HG02852 (cell line): ENCODE data around the gene POGZ.
A peak's percentile ranks its signal among the peaks of the same experiment; 100 is the strongest.
"Not testable (repeated sequence)": the region's sequence is repeated elsewhere in the genome, so short reads cannot be mapped to it uniquely, and the experiment has no call there.

ENCODE experiments used
- ATAC-seq: cut with Tn5 transposase; IDR thresholded peaks from one replicate; pipeline ENCODE4 v1.9.1; 2021; ENCODE audit warnings: mild to moderate bottlenecking, moderate library complexity; ENCODE audit not compliant: unreplicated experiment

POGZ gene

DNA sequence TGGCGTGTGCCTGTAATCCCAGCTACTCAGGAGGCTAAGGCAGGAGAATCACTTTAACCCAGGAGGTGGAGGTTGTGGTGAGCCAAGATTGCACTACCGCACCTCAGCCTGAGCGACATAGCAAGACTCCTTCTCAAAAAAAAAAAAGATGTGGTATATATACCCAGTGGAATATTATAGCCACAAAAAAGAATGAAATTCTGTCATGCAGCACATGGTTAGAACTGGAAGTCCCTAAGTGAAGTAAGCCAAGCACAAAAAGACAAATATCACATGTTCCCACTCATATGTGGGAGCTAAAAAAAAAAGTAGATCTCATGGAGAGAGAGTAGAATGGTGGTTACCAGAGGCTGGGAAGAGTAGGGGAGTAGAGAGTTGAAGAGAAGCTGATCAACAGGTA, 41.2 kb downstream of the POGZ start:
- ATAC-seq, result no peak

- ATAC-seq, result no peak
These were observed 43.1 kb downstream of the POGZ start for GRCh38 chr1:151416231-151416630.

DNA sequence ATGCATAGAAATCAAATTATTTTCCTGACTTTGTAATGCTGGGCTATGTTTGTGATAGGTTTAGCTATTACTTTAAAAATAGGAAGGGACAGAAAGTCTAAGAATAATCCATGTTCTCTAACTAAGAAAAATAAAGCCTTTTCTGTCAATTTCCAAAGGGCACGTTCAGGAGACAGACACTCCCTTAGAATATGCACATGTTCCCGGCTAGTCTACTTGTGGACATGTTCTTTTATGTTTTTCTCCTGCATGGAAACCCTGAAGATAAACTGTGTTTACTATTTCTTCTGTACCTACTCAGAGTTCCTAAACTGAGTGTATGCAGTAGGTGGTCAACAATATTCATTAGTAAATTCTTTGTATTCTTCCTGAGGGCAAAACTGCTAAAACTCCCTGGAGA, 47.4 kb downstream of the POGZ start:
- ATAC-seq, result no peak

- ATAC-seq, result no peak
These were observed 50.4 kb downstream of the POGZ start for GRCh38 chr1:151408891-151409290.

- no peak for ATAC-seq
These were observed 52.0 kb downstream of the POGZ start for GRCh38 chr1:151407304-151407703.

DNA sequence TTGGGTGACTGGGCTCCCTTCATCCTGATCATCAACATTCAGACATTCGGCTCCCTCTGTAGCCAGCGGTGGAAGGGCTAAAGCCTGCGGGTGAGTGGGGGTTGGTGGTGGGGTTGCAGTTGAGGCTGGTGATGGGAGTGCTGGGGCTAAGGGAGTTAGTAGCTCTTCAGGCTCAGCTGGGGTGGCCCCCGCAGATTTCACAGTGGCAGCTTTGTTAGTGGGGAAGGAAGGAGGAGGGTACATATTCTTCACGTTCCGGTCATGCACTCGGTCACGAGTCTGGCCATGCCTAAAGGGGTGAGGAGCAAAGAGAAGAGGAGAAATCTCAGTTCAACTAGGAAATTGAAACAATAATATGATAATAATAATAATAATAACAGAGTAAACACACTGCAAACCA, 53.1 kb downstream of the POGZ start:
- ATAC-seq, result no peak

- ATAC-seq, result no peak
These were observed 53.9 kb downstream of the POGZ start for GRCh38 chr1:151405187-151405951.

- ATAC-seq, result no peak
These were observed 55.7 kb downstream of the POGZ start for GRCh38 chr1:151403612-151404011.

DNA sequence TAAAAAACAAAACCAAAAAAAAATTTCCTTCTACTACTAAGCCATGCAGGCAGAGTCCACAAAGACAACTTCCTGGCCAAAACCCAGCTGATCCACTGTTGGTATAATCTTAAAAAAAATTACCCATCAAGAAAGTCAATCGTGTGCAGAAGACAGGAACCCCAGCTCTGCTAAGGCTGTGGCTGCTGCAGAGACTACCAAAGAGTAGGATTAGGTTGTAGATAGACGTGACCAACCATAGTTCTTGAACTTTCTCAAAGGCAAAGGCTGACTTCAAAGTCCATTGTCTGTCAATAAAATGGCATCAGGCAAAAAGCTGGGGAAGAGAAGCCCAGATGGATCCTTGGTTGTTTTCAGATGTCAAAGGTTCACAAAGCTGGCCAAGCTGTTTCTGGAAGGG, 56.5 kb downstream of the POGZ start:
- ATAC-seq, result no peak

DNA sequence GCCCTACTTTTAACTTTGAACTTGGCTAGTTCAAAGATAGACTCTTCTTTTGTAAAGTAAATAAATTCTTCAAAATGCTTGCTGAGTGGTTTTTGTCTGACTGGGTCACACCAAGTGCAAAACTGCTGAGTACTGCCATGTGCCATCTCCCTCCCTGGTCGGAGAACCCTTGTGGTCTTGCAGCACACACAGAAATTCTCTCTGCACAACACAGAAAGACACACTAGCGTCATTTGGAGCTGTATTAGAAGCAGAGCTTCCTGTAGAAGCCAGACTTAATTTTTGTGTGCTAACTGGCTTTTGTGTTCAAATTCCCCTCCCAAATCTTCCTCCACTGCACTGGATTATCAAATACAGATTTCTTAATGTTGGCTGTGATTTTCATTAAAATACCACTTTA, 57.4 kb downstream of the POGZ start:
- no peak for ATAC-seq

DNA sequence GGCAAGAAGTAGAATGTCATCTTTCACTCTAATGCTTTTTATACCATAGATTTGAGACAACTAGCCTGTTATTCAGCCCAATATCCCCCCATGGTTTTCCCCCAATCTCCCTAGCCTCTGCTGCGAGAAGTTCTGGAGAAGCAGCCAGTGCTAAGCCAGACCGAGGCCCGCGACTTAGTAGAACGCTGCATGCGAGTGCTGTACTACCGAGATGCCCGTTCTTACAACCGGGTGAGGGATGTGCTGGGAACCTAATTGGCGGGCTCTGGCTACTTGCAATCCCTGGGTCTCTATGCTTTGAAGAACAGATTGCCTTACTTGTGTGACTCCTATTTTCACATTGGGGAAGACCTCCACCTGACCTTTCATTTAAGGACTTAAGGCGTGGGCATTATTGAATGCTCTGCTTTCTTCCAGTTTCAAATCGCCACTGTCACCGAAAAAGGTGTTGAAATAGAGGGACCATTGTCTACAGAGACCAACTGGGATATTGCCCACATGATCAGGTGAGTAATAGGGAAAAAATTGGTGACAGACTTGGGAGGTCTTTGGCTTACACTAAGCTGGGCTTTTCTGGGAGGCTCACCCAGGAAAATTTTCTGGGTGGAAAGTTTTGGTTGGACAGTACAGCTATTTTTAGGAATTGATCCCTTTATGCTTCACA, 58.0 kb downstream of the POGZ start:
- no peak for ATAC-seq

- ATAC-seq, result peak; percentile 83
These were observed 59.7 kb downstream of the POGZ start, which contains the start of gene PSMB4 for GRCh38 chr1:151399324-151400171. Gene PSMB4 (plus strand): TSS chr1:151399573. CDS start chr1:151399588, 15 bp downstream.

DNA sequence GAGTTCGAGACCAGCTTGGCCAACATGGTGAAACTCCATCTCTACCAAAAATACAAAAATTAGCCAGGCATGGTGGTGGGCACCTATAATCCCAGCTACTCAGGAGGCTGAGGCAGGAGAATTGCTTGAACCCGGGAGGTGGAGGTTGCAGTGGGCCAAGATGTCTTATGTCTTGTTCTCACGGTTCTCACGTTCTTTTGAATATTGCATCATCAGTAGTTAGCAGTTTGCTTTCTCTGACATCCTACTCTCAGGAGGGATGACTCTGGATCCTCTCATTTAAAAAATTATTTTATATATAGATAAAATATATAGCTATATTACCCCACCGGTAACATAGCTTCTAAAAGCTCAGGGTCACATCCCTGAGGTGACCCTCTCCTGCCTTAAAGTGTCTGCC, 63.0 kb downstream of the POGZ start:
- ATAC-seq, result not testable (repeated sequence)

DNA sequence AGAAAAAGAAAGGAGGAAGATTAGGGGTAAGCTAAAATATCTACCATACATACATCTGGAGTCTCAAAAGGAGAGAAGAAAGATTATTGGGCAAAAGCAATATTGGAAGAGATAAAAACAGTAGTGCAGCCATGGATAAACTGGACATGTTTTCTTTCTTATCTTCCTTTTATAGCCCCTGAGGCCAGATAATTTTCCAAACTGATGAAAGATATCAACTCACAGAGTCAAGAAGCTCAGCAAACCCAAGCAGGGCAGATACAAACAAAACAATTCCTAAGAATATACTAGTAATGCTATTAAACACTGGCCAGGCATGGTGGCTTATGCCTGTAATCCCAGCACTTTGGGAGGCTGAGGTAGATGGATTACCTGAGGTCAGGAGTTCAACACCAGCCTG, 65.7 kb downstream of the POGZ start:
- ATAC-seq, result no peak

GRCh38 chr1:151391079-151391563, 68.2 kb downstream of the POGZ start:
- no peak for ATAC-seq

DNA sequence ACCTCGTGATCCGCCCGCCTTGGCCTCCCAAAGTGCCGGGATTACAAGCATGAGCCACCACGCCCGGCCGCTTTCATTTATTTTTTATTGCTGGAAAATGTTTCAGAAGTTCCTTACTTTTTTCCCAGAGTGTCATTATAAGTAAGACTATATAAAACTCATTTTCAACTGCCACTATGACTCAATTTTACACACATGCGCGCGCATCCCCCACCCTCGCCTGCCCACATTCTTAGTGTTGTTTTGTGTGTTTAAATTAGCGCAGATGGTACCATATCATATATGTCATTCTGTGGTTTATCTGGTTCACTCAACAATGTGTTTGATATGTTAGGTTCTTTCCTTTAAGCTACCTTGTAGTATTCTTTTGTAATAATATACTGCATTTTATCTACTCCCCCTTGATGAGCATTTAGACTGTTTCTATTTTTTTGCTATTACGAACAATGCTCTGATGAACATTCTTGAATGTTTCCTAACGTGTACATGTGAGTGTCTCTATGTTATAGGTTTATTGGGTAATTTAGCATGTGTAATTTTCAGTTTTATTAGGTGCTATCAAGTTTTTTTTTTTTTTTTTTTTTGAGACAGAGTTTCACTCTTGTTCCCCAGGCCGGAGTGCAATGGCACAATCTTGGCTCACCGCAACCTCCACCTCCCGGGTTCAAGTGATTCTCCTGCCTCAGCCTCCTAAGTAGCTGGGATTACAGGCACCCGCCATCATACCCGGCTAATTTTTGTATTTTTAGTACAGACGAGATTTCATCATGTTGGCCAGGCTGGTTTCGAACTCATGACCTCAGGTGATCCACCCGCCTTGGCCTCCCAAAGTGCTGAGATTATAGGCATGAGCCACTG, 68.8 kb downstream of the POGZ start:
- ATAC-seq, result not testable (repeated sequence)

GRCh38 chr1:151386002-151386401, 73.3 kb downstream of the POGZ start:
- ATAC-seq, result no peak

GRCh38 chr1:151384584-151384983, 74.7 kb downstream of the POGZ start:
- ATAC-seq, result no peak

- ATAC-seq, result no peak
These were observed 82.0 kb downstream of the POGZ start for GRCh38 chr1:151377150-151377884.

DNA sequence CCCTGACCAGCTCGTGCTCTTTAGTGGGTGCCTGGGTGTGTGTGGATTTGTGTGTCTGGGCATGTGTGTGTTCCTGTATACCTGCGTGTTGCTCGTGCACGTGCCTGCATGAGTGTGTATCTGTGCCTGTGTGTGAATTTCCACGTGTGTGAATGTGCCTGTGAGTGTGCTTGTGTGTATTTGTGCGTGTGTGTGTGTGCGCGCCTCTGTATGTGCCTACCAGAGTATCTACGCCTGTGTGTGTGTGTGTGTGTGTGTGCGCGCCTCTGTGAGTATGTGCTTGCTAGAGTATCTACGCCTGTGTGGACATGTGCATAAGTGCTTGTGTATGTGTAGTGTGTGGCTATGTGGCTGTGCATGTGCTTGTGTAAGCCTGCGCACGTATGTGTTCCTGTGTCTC, 86.1 kb downstream of the POGZ start:
- ATAC-seq, result no peak
